Activated CD4-positive, alpha-beta T cell treated with anti-CD3 and anti-CD28 coated beads, Interleukin-10, Interleukin-2, amounts not matched to agents 100 ng/mL and 50 ng/mL, durations not matched to agents 16 hours and 8 hours (primary cell): ENCODE measurements around the gene MALRD1.

Source experiments
- DNase-seq: peaks from one replicate; pipeline ENCODE4 v3.0.0-alpha.2; 2020

Gene MALRD1

GRCh38 chr10:19048489-19048888 is at the start of gene MALRD1:
TSS of gene MALRD1 (plus strand) at chr10:19048801. CDS start at chr10:19048939, 138 bp downstream.
- DNase-seq: no peak

- no peak for DNase-seq
Observed at GRCh38 chr10:19003341-19003740, 45.3 kb upstream of the MALRD1 start.

GRCh38 chr10:19012111-19012510 is 36.5 kb upstream of the MALRD1 start:
- no peak for DNase-seq

- no peak for DNase-seq
Observed at GRCh38 chr10:19014034-19014433, 34.6 kb upstream of the MALRD1 start.

- no peak for DNase-seq
Observed at GRCh38 chr10:19014498-19014897, 34.1 kb upstream of the MALRD1 start.

GRCh38 chr10:19017116-19017890 is 31.3 kb upstream of the MALRD1 start:
- DNase-seq: no peak

- no peak for DNase-seq
Observed at GRCh38 chr10:19021162-19021561, 27.4 kb upstream of the MALRD1 start.

GRCh38 chr10:19024611-19025010 is 24.0 kb upstream of the MALRD1 start:
- no peak for DNase-seq

GRCh38 chr10:19031763-19032162 is 16.8 kb upstream of the MALRD1 start:
- DNase-seq: no peak

- DNase-seq: no peak
Observed at GRCh38 chr10:19033741-19034140, 14.9 kb upstream of the MALRD1 start.

- DNase-seq: no peak
Observed at GRCh38 chr10:19041171-19041570, 7.4 kb upstream of the MALRD1 start.

GRCh38 chr10:19043431-19043830 is 5.2 kb upstream of the MALRD1 start:
- DNase-seq: no peak

- no peak for DNase-seq
Observed at GRCh38 chr10:19046679-19047078, 1.9 kb upstream of the MALRD1 start.

- DNase-seq: no peak
Observed at GRCh38 chr10:19048891-19049290, 290 bp downstream of the MALRD1 start.

GRCh38 chr10:19049567-19049966 is 966 bp downstream of the MALRD1 start:
- no peak for DNase-seq

GRCh38 chr10:19054289-19054835 is 5.8 kb downstream of the MALRD1 start:
- no peak for DNase-seq

GRCh38 chr10:19058046-19058445 is 9.4 kb downstream of the MALRD1 start:
- no peak for DNase-seq

GRCh38 chr10:19063986-19064385 is 15.4 kb downstream of the MALRD1 start:
- no peak for DNase-seq

GRCh38 chr10:19071946-19072345 is 23.3 kb downstream of the MALRD1 start:
- DNase-seq: no peak

- no peak for DNase-seq
Observed at GRCh38 chr10:19077276-19077675, 28.7 kb downstream of the MALRD1 start.

GRCh38 chr10:19096501-19097073 is 48.0 kb downstream of the MALRD1 start:
- DNase-seq: no peak

- no peak for DNase-seq
Observed at GRCh38 chr10:19097151-19097550, 48.5 kb downstream of the MALRD1 start.

GRCh38 chr10:19098803-19099202 is 50.2 kb downstream of the MALRD1 start:
- DNase-seq: no peak

- no peak for DNase-seq
Observed at GRCh38 chr10:19107406-19107805, 58.8 kb downstream of the MALRD1 start.
